GM12873 (cell line): ENCODE results near the gene AVPI1.

Experiments used
- TF ChIP-seq, protein P1 (sequence below): IDR thresholded peaks from 2 replicates; pipeline ENCODE4 v1.5.1; 2012; ENCODE audit warnings: low read depth, mild to moderate bottlenecking, moderate library complexity, low read length, control low read depth; ENCODE audit not compliant: insufficient read depth; ENCODE audit errors: missing control alignments

AVPI1 gene

DNA sequence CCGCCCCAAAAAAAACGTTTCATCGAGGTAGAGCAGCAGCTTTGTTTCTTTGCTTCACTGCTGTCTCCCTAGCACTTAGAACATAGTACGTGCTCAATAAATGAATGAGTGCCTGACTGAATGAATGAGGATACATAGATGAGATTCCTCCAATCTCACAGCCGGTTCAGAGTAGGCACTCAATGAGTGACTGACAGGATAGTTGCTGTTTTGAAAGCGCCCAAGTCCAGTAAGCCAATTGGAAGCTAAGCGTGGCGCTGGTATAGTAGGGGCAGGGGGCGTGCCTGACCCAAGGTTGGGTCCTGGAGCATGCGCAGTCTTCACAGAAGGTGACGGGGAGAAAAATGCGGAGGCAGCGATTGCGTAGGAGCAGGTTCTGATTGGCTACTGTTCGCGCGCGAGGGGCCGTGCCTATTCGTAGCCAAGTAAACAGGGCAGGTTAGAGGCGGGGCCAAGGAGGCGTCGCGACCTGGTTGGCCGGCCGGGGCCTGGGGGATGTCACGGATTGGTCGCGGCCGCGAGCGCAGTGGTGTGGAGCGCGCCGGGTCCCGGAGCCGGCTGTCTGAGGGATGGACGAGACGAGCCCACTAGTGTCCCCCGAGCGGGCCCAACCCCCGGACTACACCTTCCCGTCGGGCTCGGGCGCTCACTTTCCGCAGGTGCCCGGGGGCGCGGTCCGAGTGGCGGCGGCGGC, 46.7 kb downstream of the AVPI1 start, which contains the start of gene PI4K2A:
TSS of gene PI4K2A (plus strand) at position 498 of the 694 bp plus-strand sequence. CDS start at position 570, 72 bp downstream.
- TF ChIP-seq, protein P1, sequence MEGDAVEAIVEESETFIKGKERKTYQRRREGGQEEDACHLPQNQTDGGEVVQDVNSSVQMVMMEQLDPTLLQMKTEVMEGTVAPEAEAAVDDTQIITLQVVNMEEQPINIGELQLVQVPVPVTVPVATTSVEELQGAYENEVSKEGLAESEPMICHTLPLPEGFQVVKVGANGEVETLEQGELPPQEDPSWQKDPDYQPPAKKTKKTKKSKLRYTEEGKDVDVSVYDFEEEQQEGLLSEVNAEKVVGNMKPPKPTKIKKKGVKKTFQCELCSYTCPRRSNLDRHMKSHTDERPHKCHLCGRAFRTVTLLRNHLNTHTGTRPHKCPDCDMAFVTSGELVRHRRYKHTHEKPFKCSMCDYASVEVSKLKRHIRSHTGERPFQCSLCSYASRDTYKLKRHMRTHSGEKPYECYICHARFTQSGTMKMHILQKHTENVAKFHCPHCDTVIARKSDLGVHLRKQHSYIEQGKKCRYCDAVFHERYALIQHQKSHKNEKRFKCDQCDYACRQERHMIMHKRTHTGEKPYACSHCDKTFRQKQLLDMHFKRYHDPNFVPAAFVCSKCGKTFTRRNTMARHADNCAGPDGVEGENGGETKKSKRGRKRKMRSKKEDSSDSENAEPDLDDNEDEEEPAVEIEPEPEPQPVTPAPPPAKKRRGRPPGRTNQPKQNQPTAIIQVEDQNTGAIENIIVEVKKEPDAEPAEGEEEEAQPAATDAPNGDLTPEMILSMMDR, result no peak

DNA sequence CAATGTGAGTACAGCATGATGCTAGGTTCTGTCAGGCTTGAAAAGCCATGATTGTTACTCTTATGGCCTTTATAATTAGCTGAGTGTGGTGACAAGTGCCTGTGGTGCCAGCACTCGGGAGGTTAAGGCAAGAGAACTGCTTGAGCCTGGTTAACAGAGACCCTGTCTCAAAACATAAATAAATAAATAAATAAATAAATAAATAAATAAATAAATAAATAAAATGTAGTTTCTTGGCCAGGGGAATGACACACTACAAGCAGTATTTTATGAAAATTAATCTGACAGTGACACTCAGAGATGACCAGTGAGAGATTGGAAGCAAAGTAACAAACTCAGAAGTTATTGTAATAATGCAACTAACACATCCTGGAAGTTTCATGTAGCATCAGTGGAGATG, 51.5 kb downstream of the AVPI1 start:
- TF ChIP-seq, protein P1, result no peak

DNA sequence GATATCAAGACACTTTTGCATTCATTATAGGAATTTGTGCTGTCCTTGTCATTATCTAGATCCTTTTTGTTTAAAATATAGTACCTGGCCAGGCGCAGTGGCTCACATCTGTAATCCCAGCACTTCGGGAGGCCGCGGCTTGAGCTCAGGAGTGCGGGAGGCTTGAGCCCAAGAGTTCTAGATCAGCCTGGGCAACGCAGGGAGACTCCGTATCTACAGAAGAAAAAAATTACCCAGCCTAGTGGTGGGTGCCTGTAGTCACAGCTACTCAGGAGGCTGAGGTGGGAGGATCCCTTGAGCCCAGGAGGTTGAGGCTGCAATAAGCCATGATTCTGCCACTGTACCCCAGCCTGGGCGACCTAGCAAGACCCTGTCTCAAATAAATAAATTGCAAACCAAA, 53.1 kb downstream of the AVPI1 start:
- TF ChIP-seq, protein P1, result peak; percentile 11

DNA sequence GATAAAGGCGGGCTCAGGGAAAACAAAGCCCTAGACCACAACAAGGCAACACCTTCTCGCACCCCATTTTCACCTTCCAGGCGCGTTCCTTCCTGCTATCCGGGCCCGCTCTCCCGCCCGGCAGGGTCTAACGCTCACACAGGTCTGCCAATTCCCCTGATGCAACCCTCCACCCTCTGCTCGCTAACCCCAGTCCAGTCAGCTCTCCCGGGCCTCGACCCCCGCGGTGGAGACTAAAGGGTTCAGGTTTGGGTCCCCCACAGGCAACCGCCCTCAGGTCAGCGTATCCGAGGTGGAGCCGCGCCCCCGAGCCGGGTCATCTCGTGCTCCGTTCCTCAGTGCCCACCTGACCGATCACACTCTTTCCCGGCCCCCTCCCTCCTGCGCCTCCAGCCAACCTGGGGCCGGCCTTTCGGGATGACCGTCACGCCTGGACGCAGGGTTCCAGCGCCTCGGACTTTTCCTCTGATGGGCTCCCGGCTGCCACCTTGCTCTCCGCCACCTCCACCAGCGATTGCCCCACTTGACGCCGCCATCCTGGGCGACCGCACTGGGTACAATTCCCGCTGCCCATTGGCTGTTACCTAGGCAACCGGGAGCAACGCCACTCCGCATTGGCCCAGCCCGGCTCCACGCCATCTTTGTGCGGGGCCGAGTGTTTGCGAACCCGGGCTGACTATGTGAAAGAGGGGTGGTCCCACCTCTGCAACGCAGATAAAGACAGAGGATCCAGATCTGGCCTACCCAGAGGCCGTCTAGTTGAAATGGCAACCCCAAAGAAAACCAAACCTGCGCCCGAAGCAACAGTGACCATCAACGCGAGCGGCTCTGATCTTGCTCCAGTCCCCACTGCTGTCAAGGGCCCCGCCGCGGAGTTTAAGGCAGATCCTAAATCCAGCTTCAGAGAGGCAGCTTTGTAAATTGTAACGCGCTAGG, 53.8 kb downstream of the AVPI1 start, which contains the start of gene MORN4:
TSS of gene MORN4 (minus strand) at position 552 of the 936 bp plus-strand sequence. CDS start 13,847 bp downstream, outside the sequence.
- TF ChIP-seq, protein P1, result no peak

DNA sequence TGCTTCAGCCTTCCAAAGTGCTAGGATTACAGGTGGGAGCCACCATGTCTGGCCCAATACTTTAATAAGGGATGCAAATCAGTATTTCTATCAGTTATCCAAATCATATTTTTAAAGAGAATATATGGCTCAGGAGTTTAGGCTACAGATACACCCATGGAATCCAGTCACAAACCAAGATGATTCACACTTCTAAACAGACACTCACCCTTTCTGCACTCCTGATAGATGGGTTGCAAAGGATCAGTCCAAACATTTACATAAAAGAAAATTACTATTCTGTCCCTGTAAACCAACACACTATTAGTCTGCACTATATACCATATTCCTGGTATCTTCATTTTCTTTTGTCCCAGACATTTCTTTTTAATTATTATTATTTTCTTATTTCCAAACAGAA, 55.9 kb downstream of the AVPI1 start:
- TF ChIP-seq, protein P1, result no peak

DNA sequence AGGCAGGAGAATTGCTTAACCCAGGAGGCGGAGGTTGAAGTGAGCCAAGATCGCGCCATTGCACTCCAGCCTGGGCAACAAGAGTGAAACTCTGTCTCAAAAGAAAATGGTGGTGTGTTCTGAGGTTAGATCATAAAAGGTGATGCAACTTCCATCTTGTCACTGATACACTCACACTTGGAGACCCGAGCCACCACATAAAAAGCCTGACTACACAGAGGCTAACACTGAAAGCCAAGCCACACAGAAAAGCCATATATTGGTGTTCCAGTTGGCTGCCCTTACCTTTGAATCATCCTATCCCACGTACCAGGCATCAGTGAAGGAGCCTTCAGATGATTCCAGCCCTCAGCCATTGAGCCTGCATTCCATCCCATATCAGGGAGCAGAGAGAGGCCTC, 57.8 kb downstream of the AVPI1 start:
- TF ChIP-seq, protein P1, result no peak

- TF ChIP-seq, protein P1, result no peak
These were observed 58.8 kb downstream of the AVPI1 start for GRCh38 chr10:97628228-97628627.
